Measurements from ENCODE around the gene LOC101059915.

LOC101059915 gene

DNA sequence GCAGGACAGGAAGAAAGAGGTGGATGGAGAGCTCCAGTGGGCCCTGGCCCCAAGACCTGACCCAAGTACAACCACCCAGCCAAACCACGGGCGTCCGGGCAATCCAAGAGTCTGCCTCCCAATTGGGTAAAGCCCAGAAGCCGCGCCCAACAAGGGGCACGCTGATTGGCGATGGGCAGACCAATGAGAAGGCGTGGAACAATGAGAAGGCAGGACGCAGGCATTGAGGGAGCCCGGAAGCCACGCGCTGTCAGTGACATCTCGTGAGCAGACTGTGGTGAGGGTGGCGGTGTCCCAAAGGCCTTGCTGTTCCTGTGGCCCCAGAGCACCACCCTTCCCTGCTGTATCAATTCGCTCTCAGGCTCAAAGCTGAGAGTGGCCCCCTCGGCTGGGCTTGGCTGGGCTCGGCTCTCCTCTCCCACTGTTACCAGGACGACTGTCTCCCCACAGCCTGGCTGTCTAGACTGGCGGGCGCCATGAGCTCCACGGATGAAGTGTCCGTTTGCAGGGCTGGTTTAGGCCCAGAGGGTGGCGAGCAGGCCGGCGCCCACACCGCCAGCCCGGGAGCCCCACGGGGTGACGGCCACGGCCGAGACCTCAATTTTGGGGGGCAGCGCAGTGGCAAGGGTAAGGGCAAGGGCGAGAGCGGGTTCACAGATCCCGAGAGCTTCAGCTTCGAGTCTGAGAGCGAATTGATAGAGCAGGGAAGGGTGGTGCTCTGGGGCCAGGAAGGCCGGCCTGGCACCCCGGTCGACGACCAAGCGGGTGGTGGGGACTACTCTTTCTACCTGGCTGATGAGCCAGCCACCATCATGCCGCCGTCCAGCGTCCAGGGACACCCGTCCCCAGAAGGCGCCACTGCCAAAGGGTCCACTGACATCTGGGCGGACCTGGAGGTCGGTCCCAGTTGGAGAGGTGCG is at the start of gene LOC101059915:
Gene LOC101059915 (plus strand): TSS at position 219 of the 920 bp plus-strand sequence.
- H3K27ac ChIP-seq, result no peak within 1 kb of the TSS
- H3K9me3 ChIP-seq, result no peaks in the 10 kb centered on the region
- TF ChIP-seq POLR2AphosphoS5 (IDR thresholded peaks at IDR 0.05) (no peak), POLR2A (IDR thresholded peaks at IDR 0.05) (no peak)
- TF ChIP-seq, protein P1, sequence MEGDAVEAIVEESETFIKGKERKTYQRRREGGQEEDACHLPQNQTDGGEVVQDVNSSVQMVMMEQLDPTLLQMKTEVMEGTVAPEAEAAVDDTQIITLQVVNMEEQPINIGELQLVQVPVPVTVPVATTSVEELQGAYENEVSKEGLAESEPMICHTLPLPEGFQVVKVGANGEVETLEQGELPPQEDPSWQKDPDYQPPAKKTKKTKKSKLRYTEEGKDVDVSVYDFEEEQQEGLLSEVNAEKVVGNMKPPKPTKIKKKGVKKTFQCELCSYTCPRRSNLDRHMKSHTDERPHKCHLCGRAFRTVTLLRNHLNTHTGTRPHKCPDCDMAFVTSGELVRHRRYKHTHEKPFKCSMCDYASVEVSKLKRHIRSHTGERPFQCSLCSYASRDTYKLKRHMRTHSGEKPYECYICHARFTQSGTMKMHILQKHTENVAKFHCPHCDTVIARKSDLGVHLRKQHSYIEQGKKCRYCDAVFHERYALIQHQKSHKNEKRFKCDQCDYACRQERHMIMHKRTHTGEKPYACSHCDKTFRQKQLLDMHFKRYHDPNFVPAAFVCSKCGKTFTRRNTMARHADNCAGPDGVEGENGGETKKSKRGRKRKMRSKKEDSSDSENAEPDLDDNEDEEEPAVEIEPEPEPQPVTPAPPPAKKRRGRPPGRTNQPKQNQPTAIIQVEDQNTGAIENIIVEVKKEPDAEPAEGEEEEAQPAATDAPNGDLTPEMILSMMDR (IDR thresholded peaks at IDR 0.05 in 8 of 11, conservative IDR thresholded peaks at IDR 0.05 in 3 of 11), result no peak
- 92 to 96% (median 94%) methylated on average over 23 to 50 of the region's 50 CpGs for WGBS, 5 donors
- intact Hi-C loops (cut with DNase I; ENCODE audit: low total_unique reads), result no loop called here
- H3K36me3 ChIP-seq, result no peaks in the 10 kb centered on the region
- peaks cover 0 to 5% (median 0%) of the 10 kb centered on the region in 6 donors for H3K4me1 ChIP-seq
- no peak within 1 kb of the TSS for H3K4me3 ChIP-seq
- peaks cover 0 to 5% (median 0%) of the 10 kb centered on the region in 7 donors for H3K27me3 ChIP-seq (replicated peaks in 1 of 7)
- DNase-seq, result no peak

DNA sequence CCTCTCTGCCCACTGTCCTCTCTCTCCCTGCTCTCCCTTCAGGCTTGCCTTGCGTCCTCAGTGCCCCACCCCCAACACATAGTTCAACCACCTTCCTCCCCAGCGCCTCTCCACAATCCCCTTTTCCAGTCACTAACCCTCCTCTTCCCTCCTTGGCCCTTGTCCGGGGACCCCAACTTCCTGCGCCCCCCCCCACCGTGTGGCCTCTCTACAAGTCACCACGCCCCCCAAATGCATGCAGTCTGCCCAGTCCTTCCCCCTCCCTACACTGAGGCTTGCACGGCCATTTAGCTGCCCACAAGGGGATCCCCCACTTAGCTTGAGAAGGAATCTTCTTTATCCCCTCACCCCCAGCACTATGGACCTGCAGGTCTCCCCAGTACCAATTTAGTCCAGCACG is 49.6 kb upstream of the LOC101059915 start:
- peak overlapping the region in 6 of 8 donors; percentile 43 to 81 (median 65) for H3K27ac ChIP-seq
- no peaks in the 10 kb centered on the region for H3K9me3 ChIP-seq
- H3K4me3 ChIP-seq, result peak overlapping the region in 5 of 8 donors; percentile 5 to 64 (median 29)
- WGBS, 5 donors, result 42 to 65% (median 58%) methylated on average over 8 of the region's 8 CpGs
- H3K4me1 ChIP-seq, result peaks cover 20 to 60% (median 48%) of the 10 kb centered on the region in 6 donors
- DNase-seq, result no peak
- H3K27me3 ChIP-seq (replicated peaks in 1 of 7), result no peaks in the 10 kb centered on the region
- intact Hi-C loops (cut with DNase I; ENCODE audit: low total_unique reads), result no loop called here
- peaks cover 0 to 27% (median 0%) of the 10 kb centered on the region in 6 donors for H3K36me3 ChIP-seq
- TF ChIP-seq POLR2A (IDR thresholded peaks at IDR 0.05) (no peak), POLR2AphosphoS5 (IDR thresholded peaks at IDR 0.05) (no peak)
- TF ChIP-seq, protein P1 (IDR thresholded peaks at IDR 0.05 in 8 of 11, conservative IDR thresholded peaks at IDR 0.05 in 3 of 11), result no peak

DNA sequence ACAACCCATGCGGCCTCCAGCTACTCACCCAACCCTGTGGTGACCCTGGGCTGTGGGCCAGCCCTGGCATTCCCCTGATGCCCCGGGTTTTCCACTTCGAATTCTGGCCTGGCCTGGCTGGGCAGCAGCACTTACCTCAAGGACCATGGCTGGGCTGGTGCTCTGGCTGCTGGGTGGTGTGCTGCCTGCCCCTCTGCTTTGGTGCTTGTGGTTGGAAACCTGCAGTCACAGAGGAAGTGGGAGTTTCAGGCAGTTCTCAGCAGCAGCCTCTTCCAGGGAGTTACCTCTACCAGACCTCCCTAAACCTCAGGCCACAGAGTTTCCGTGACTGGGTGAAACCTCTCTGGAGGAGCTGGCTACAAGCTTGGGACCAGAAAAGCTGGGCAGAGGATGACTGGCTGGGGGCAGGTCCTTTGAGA is 49.0 kb upstream of the LOC101059915 start, which contains the start of gene CXCR3:
Gene CXCR3 (minus strand): TSS at position 209 of the 419 bp plus-strand sequence. CDS start 62 bp downstream, at position 147.
- intact Hi-C loops (cut with DNase I; ENCODE audit: low total_unique reads), result no loop called here
- DNase-seq, result peak; percentile 83
- no peaks in the 10 kb centered on the region for H3K9me3 ChIP-seq

More for the DNA sequence above, 49.0 kb upstream of the LOC101059915 start, which contains the start of gene CXCR3:
- H3K36me3 ChIP-seq, result peaks cover 0 to 21% (median 0%) of the 10 kb centered on the region in 6 donors
- WGBS, 5 donors, result 3 to 34% (median 16%) methylated on average over 4 of the region's 4 CpGs; no CpG with 5 or more reads in 1 of the 5 donors
- H3K4me1 ChIP-seq, result peaks cover 26 to 65% (median 54%) of the 10 kb centered on the region in 6 donors
- H3K27me3 ChIP-seq (replicated peaks in 1 of 7), result no peaks in the 10 kb centered on the region
- TF ChIP-seq POLR2A (IDR thresholded peaks at IDR 0.05), result no peak
- TF ChIP-seq, protein P1 (IDR thresholded peaks at IDR 0.05 in 8 of 11, conservative IDR thresholded peaks at IDR 0.05 in 3 of 11), result no peak
- TF ChIP-seq POLR2AphosphoS5 (IDR thresholded peaks at IDR 0.05), result peak; percentile 47 to 71 (median 54)
- H3K4me3 ChIP-seq, result peak within 1 kb of the TSS in 6 of 8 donors; percentile 5 to 64 (median 25)
- peak within 1 kb of the TSS in 6 of 8 donors; percentile 43 to 81 (median 65) for H3K27ac ChIP-seq

Measured in spleen (tissue), 11 donors.